Stimulated activated memory B cell treated with anti-CD40 and anti-IgM and Interleukin-4, amounts not matched to agents 10 μg/mL and 1 μg/mL and 100 μg/mL, for 72 hours (primary cell): Measurements from ENCODE around the gene RAPGEFL1.

Source experiments
- ATAC-seq: fragments of 150-1000 bp; cut with Tn5 transposase; 2 replicates; pipeline ENCODE4 v1.10.0; 2021
- H3K27ac Mint-ChIP-seq: one replicate; pipeline ENCODE4 v1.8.0; 2022; ENCODE audit warnings: mild to moderate bottlenecking, mixed read lengths
- H3K27me3 Mint-ChIP-seq: one replicate; pipeline ENCODE4 v1.8.0; 2022; ENCODE audit warnings: mixed read lengths
- H3K36me3 Mint-ChIP-seq: one replicate; pipeline ENCODE4 v1.8.0; 2022; ENCODE audit warnings: mixed read lengths
- H3K4me1 Mint-ChIP-seq: one replicate; pipeline ENCODE4 v1.8.0; 2022; ENCODE audit warnings: mixed read lengths
- H3K4me3 Mint-ChIP-seq: one replicate; pipeline ENCODE4 v1.8.0; 2022; ENCODE audit warnings: mild to moderate bottlenecking, moderate library complexity, mixed read lengths
- H3K9me3 Mint-ChIP-seq: one replicate; pipeline ENCODE4 v1.8.0; 2022; ENCODE audit warnings: mixed read lengths

The RAPGEFL1 gene

DNA sequence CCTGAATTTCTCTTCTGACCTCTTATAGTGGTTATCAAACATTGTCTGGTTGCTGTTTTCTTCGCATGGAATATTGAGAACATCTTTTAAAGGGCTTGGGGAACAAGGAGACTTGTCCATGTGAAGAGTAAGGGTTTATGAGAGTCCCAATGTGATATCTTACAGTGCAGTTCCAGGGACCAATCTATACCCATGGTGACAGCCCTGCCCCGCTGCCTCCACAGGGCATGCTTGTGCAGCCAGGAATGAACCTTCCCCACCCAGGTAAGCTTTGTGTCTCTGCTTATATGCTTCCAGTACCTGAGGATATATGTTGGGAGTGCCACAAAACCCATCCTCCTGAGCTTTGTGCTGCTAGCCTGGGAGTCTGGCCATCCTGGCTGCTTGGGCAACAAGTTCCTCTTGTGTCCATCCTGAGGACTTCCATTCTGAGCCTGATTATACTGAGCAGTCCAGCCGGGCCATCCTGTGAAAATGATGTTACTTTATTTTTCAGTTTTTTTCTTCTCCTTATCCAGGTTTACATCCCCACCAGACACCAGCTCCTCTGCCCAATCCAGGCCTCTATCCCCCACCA, 9.5 kb upstream of the RAPGEFL1 start:
- no peaks in the 10 kb centered on the region for H3K27me3 Mint-ChIP-seq
- ATAC-seq: no peak
- H3K4me3 Mint-ChIP-seq: no peak overlapping the region
- peaks cover 67% of the 10 kb centered on the region for H3K36me3 Mint-ChIP-seq
- H3K9me3 Mint-ChIP-seq: no peaks in the 10 kb centered on the region
- H3K4me1 Mint-ChIP-seq: peaks cover 11% of the 10 kb centered on the region
- H3K27ac Mint-ChIP-seq: peak overlapping the region; percentile 45

DNA sequence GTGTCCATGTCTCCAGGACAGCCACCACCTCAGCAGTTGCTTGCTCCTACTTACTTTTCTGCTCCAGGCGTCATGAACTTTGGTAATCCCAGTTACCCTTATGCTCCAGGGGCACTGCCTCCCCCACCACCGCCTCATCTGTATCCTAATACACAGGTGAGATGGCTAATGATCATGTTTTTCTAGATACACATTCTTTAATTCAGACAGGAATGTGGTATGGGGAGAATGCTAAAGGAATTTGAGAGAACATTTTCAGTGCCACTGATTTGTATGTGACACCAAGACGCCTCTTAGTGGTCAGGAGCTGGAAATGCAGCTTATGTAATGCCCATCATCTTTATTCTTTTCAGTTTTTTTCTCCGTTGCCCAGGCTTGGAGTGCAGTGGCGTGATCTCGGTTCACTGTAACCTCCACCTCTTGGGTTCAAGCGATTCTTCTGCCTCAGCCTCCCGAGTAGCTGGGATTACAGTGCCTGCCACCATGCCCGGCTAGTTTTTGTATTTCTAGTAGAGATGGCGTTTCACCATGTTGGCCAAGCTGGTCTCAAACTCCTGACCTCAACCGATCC, 8.9 kb upstream of the RAPGEFL1 start:
- H3K27ac Mint-ChIP-seq: peak overlapping the region; percentile 45
- no peak overlapping the region for H3K4me3 Mint-ChIP-seq
- peaks cover 70% of the 10 kb centered on the region for H3K36me3 Mint-ChIP-seq
- ATAC-seq: no peak
- H3K4me1 Mint-ChIP-seq: peaks cover 11% of the 10 kb centered on the region
- H3K9me3 Mint-ChIP-seq: no peaks in the 10 kb centered on the region
- H3K27me3 Mint-ChIP-seq: no peaks in the 10 kb centered on the region

DNA sequence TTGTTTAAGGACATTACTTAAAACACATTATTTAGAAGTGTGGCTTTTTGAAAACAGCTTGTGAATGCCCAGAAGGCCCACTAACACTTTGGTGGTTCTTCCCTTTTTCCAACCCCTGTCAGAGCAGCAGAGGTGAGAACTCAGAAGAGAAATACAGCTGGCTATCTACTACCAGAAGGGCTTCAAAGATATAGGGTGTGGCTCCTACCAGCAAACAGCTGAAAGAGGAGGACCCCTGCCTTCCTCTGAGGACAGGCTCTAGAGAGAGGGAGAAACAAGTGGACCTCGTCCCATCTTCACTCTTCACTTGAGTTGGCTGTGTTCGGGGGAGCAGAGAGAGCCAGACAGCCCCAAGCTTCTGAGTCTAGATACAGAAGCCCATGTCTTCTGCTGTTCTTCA, 6.9 kb upstream of the RAPGEFL1 start:
- Mint-ChIP-seq H3K4me3 (no peak overlapping the region), H3K4me1 (peaks cover 11% of the 10 kb centered on the region), H3K36me3 (peaks cover 71% of the 10 kb centered on the region), H3K27ac (no peak overlapping the region), H3K9me3 (no peaks in the 10 kb centered on the region), H3K27me3 (no peaks in the 10 kb centered on the region)
- no peak for ATAC-seq

DNA sequence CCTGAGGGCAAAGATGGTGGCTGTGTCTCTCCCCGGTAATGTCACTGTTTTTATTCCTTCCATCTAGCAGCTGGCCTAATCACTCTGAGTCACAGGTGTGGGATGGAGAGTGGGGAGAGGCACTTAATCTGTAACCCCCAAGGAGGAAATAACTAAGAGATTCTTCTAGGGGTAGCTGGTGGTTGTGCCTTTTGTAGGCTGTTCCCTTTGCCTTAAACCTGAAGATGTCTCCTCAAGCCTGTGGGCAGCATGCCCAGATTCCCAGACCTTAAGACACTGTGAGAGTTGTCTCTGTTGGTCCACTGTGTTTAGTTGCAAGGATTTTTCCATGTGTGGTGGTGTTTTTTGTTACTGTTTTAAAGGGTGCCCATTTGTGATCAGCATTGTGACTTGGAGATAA, 5.5 kb upstream of the RAPGEFL1 start:
- peaks cover 14% of the 10 kb centered on the region for H3K4me1 Mint-ChIP-seq
- H3K27me3 Mint-ChIP-seq: no peaks in the 10 kb centered on the region
- no peak overlapping the region for H3K4me3 Mint-ChIP-seq
- no peak for ATAC-seq
- no peak overlapping the region for H3K27ac Mint-ChIP-seq
- no peaks in the 10 kb centered on the region for H3K9me3 Mint-ChIP-seq
- H3K36me3 Mint-ChIP-seq: peaks cover 66% of the 10 kb centered on the region

DNA sequence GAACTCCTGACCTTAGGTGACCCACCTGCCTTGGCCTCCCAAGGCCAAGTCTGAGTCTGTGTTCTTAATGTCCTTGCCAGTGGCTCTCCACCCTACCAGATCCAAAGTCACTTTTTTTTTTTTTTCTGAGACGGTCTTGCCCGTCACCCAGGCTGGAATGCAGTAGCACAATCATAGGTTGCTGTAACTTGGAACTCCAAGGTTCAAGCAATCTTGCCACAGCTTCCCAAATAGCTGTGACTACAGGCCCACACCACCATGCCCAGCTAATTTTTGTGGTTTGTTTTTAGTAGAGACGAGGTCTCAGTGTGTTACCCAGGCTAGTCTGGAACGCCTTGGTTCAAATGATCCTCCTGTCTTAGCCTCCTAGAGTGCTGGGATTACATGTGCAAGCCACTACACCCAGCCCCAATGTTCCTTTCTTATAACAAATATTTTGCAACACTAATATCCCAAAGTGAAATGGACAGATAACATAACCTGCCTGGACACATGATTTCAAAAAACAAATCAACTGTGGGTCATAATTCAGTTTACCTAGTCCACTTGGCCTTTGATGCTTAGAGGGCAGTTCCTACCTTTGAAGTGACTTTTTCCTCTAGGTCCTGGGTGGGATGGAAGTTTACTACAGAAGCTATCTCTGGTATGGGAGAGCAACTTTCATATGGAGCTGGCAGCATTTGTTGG, 4.0 kb upstream of the RAPGEFL1 start:
- ATAC-seq: no peak
- Mint-ChIP-seq H3K36me3 (peaks cover 56% of the 10 kb centered on the region), H3K9me3 (no peaks in the 10 kb centered on the region), H3K27me3 (no peaks in the 10 kb centered on the region), H3K27ac (no peak overlapping the region), H3K4me1 (peaks cover 17% of the 10 kb centered on the region), H3K4me3 (no peak overlapping the region)

DNA sequence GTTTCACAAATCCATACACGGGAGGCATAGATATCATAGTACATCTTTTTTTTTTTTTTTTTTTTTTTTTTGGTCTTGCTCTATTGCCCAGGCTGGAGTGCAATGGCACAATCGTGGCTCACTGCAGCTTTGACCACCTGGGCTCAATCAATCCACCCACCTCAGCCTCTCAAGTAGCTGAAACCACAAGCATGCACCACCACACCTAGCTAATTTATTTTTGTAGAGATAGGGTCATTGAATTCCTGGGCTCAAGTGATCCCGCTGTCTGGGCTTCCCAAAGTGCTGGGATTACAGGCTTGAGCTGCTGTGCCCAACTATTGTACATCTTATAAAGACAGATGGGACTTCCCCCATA, 3.5 kb upstream of the RAPGEFL1 start:
- H3K27me3 Mint-ChIP-seq: no peaks in the 10 kb centered on the region
- H3K36me3 Mint-ChIP-seq: peaks cover 50% of the 10 kb centered on the region

DNA sequence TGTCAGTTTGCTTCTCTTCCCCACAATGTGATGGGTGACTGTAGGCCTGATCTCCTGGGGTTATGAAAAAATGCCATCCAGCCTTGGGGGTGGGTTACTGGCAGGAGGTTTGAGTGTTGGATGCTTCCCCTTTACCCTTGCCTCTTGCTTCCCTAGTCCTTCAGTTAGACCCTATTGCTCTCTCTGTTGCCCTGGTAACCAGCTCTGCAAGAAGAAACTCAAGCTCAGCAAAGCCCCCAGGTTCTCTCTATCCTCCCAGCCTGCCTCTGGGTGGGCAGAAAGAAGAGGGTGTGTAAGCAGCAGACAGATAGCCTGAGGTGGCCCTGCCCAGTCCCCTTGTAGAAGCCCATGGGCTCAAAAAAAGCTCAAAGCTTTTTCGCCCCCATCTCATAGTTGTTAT, 2.8 kb upstream of the RAPGEFL1 start:
- H3K27ac Mint-ChIP-seq: no peak overlapping the region
- H3K4me3 Mint-ChIP-seq: no peak overlapping the region
- H3K4me1 Mint-ChIP-seq: peaks cover 16% of the 10 kb centered on the region
- no peak for ATAC-seq
- peaks cover 48% of the 10 kb centered on the region for H3K36me3 Mint-ChIP-seq
- no peaks in the 10 kb centered on the region for H3K9me3 Mint-ChIP-seq
- no peaks in the 10 kb centered on the region for H3K27me3 Mint-ChIP-seq

More for the DNA sequence above, 3.5 kb upstream of the RAPGEFL1 start:
- Mint-ChIP-seq H3K27ac (no peak overlapping the region), H3K4me3 (no peak overlapping the region), H3K9me3 (no peaks in the 10 kb centered on the region), H3K4me1 (peaks cover 17% of the 10 kb centered on the region)
- no peak for ATAC-seq

DNA sequence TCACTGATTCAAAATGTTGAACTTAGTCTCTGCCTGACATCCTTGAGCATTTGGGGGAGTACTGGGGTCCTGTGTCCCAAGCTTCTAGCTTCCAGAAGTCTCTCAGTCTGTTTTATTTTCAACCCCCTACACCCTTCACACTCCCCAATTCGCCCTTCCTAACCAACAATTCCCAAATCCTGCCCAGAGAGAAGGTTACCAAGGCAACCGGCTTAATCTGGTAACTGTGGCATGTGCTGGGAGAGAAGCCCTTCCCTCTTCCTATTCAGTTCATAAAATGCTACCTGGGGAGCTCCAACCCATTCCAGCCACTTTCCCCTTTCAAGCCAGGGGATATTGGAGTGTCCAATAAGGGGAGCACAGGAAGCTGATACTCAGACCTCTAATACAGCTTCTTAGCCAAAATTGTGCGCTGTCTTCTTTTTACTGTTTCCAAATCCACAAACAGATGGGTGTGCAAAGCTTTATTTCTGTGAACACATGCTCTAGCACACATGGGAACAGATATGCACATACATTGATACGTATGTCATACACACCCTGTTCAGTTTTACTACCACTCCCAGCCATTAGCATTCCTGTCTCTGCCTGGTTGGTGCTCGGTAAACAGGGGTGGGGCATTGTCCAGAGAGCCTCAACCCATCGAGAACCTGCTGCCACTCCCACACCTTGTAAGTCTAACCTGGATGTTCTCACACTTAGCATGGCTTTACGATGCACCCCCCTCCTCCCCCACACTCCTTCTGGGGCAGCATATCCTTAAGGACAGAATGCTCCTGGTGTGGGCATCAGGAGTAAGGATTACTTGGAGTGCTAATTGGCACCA, 1.1 kb upstream of the RAPGEFL1 start:
- Mint-ChIP-seq H3K9me3 (no peaks in the 10 kb centered on the region), H3K36me3 (peaks cover 42% of the 10 kb centered on the region), H3K4me1 (peaks cover 28% of the 10 kb centered on the region), H3K27me3 (no peaks in the 10 kb centered on the region), H3K4me3 (no peak overlapping the region), H3K27ac (no peak overlapping the region)
- no peak for ATAC-seq

DNA sequence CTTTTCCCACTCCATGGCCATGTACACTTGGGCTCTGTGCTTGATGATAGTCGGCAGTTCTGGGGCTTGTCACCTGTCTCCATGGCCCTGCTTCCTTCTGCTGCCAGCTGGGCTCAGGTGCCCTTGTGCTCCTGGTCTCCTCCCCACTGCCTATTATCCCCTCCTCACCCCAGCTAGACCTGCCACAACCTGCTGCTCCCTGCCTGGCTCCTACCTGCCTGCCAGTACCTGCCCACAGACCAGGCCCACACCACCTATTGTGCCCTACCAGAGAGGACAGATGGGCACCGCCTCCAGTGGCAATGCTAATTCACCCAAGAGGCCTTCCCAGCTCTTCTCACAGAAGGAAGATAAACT, 538 bp upstream of the RAPGEFL1 start:
- peaks cover 28% of the 10 kb centered on the region for H3K4me1 Mint-ChIP-seq
- no peaks in the 10 kb centered on the region for H3K27me3 Mint-ChIP-seq
- H3K4me3 Mint-ChIP-seq: peak overlapping the region; percentile 34
- peaks cover 36% of the 10 kb centered on the region for H3K36me3 Mint-ChIP-seq
- peak overlapping the region; percentile 25 for H3K27ac Mint-ChIP-seq
- no peak for ATAC-seq
- H3K9me3 Mint-ChIP-seq: no peaks in the 10 kb centered on the region

DNA sequence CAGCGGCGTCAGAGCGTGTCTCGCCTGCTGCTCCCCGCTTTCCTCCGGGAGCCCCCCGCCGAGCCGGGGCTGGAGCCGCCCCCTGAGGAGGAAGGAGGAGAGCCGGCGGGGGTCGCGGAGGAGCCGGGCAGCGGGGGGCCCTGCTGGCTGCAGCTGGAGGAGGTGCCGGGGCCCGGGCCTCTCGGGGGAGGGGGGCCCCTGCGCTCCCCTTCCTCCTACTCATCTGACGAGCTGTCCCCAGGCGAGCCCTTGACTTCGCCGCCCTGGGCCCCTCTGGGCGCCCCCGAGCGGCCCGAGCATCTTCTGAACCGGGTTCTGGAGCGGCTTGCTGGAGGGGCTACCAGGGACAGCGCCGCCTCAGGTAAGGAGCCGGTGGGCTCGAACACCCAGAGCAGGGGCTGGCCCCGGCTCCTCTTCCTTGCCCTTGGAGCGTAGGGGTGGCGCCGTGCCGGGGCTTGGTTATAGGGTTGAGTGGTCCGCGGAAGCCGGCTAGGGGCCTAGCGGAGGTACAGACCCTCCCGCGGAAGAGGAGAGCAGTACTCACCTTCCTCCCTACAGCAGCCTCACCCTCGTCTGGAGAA, 841 bp downstream of the RAPGEFL1 start:
- ATAC-seq: peak; percentile 3
- H3K4me1 Mint-ChIP-seq: peaks cover 28% of the 10 kb centered on the region
- H3K36me3 Mint-ChIP-seq: peaks cover 27% of the 10 kb centered on the region
- H3K4me3 Mint-ChIP-seq: peak overlapping the region; percentile 53
- no peaks in the 10 kb centered on the region for H3K27me3 Mint-ChIP-seq
- no peaks in the 10 kb centered on the region for H3K9me3 Mint-ChIP-seq
- no peak overlapping the region for H3K27ac Mint-ChIP-seq

DNA sequence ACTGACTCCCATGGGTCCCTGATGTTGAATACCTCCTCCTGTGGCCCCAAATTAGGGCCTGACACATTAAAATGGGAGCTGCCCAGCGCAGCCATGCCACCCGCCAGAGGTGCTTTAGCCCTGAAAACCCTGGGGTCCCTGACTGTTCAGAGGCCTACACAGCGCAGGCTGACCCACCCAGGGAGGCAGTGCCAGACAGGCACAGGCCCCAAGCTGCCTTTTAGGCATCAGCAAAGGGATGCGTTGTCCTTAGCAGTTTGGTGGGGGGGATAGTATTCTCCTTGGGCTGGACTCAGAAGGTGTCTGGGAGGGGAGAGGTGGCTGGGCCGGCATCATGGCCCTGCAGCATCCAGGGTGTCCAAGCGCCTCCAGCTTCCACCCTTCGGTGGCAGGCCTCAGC, 1.4 kb downstream of the RAPGEFL1 start:
- Mint-ChIP-seq H3K9me3 (no peaks in the 10 kb centered on the region), H3K27me3 (no peaks in the 10 kb centered on the region), H3K4me3 (peak overlapping the region; percentile 53)

DNA sequence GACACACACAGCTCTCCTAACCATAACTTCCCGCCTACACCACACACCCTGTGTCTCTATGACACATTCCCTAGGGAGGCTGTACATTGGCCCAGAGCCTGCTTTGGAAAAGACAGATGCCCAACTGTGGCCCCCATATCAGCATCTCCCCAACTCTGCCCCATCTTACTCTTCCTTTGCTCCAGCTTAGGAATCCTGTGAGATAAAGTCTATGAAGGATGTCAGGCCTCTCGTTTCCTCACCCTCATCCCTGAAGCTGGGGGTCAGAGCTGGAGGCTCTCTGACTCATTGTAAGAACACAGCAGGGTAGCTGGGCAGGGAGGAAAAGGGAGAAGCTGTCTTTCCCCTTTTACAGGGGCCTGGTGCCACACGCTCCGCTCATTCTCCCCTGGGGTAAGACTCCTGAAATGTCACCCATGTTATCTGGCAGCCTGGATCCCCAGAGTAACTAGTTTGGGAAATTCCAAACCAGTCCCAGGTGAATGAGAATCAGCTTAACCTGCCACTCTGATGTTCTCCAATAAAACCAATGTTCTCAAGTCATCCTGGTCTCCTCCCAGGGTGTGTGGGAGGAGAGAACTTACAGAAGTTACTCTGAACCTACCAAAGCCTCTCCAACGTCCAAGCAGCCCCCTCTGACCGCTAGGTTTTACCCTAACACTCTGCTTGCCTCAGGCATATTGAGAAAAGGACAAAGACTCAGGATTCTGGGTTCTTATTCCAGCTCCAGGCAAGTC, 2.8 kb downstream of the RAPGEFL1 start:
- no peaks in the 10 kb centered on the region for H3K27me3 Mint-ChIP-seq
- no peak overlapping the region for H3K4me3 Mint-ChIP-seq
- peaks cover 28% of the 10 kb centered on the region for H3K4me1 Mint-ChIP-seq
- peak overlapping the region; percentile 5 for H3K27ac Mint-ChIP-seq
- ATAC-seq: peak; percentile 42
- H3K36me3 Mint-ChIP-seq: peaks cover 12% of the 10 kb centered on the region
- H3K9me3 Mint-ChIP-seq: no peaks in the 10 kb centered on the region

More for the DNA sequence above, 1.4 kb downstream of the RAPGEFL1 start:
- ATAC-seq: no peak
- H3K36me3 Mint-ChIP-seq: peaks cover 22% of the 10 kb centered on the region
- H3K27ac Mint-ChIP-seq: no peak overlapping the region
- peaks cover 28% of the 10 kb centered on the region for H3K4me1 Mint-ChIP-seq

DNA sequence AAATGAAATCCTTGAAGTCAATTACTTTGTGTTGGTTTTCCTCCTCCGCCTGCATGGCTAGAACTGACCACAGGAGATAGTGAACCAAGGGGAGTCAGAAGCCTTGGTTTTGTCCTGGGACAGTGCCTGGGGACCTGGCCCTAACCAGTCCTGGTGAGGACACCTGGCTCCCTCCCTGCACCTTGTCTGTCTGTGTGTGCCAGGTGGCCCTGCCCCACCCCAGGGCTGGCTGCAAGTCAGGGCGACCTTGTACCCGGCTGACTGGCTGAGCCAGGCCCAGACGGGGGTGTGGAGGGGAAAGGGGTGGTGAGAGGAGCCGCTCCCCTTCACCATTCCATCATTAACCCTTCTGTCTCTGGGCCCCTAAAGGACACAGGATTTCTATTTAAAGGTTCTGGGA, 3.4 kb downstream of the RAPGEFL1 start:
- no peaks in the 10 kb centered on the region for H3K9me3 Mint-ChIP-seq
- H3K27ac Mint-ChIP-seq: no peak overlapping the region
- H3K36me3 Mint-ChIP-seq: peaks cover 12% of the 10 kb centered on the region
- H3K27me3 Mint-ChIP-seq: no peaks in the 10 kb centered on the region
- no peak for ATAC-seq
- no peak overlapping the region for H3K4me3 Mint-ChIP-seq
- peaks cover 28% of the 10 kb centered on the region for H3K4me1 Mint-ChIP-seq

DNA sequence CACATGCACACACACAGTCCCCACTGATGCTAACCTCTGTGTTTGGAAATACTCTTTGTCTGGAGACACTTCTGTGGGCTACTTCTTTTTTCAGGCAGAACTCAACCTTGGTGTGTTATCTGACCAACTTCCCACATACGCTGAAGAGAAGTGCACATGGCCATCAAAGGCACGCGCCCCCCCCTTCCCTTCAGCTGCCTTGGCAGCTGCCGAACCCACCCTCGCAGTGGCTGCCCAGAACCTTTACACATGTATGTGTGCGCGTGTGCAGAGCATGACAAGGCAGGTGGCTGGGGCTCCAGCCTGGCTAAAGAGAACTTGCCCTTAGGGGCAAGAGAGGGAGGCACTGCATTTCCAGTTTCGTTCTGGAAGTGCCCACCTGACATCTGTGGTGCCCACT, 3.9 kb downstream of the RAPGEFL1 start:
- Mint-ChIP-seq H3K27me3 (no peaks in the 10 kb centered on the region), H3K4me1 (peaks cover 28% of the 10 kb centered on the region)

DNA sequence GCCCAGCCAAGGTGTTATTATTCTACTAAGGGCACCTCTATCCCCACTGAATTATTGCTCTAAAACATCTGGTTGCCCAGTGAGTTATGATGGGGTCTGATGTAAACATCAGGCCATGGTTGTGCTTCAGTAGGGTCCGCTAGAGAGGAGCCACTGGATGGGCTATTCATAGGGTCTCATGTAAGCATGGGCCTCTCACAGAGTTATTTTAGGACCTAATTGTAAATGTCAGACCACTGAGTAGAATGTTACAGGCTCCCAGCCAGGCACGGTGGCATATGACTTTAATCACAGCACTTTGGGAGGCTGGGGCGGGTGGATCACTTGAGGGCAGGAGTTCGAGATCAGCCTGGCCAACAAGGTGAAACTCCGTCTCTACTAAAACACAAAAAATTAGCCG, 5.3 kb downstream of the RAPGEFL1 start:
- H3K4me1 Mint-ChIP-seq: peaks cover 19% of the 10 kb centered on the region
- H3K27ac Mint-ChIP-seq: no peak overlapping the region
- H3K36me3 Mint-ChIP-seq: no peaks in the 10 kb centered on the region
- no peaks in the 10 kb centered on the region for H3K9me3 Mint-ChIP-seq
- no peaks in the 10 kb centered on the region for H3K27me3 Mint-ChIP-seq
- H3K4me3 Mint-ChIP-seq: no peak overlapping the region
- no peak for ATAC-seq

More for the DNA sequence above, 3.9 kb downstream of the RAPGEFL1 start:
- no peak for ATAC-seq
- H3K36me3 Mint-ChIP-seq: peaks cover 7% of the 10 kb centered on the region
- no peak overlapping the region for H3K4me3 Mint-ChIP-seq
- H3K9me3 Mint-ChIP-seq: no peaks in the 10 kb centered on the region
- no peak overlapping the region for H3K27ac Mint-ChIP-seq
